Globus pallidus (tissue), 1 donor: ENCODE data around the gene SOX5.
A peak's percentile ranks its signal among the peaks of the same experiment; 100 is the strongest.

Experiments used
- DNase-seq: peaks from one replicate; pipeline ENCODE4 v3.0.0-alpha.2; 2015; ENCODE audit warnings: low spot score

SOX5 gene

DNA sequence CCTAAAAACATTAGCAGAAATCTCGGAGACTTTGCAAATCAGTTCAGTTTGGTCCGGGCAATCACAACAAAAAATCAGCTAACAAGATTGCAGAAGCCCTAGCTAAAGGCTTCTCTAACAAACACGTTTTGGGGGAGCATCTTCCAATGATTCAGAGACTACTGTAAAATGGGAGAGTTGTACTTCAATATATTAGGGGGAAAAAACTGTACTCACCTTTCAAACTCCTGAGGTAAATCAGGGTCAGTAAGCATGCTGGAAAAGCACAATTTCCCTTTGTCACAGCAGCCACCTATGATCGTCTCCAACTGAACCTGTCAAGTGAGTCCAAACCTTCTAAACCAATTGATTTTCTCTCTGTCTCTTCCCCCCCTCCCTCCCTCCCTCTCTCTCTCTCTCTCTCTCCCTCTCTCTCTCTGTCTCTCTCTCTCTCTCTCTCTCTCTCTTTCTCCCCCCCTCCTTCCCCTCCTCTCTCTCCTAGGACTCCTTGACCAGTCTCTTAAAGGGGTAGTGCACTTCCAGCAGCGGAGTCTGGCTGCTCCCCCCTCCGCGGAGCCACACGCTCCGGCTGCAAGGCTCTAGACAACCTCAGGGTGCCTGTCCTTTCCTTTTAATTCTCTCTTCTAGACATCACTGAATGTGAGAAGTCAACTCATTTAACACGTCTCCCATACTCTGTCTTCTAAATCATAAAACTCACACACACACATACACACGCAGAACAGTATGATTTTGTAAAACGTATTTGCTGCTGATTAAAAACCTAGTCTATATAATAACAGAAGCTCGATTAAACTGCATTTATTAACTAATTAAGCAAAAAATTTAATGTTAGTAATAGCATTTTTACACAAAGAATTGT is at the start of gene SOX5:
Gene SOX5, minus strand, starts transcription at position 323 of the 862 bp plus-strand sequence. Its CDS starts 69 bp downstream, at position 254.
- peak; percentile 64 for DNase-seq

DNA sequence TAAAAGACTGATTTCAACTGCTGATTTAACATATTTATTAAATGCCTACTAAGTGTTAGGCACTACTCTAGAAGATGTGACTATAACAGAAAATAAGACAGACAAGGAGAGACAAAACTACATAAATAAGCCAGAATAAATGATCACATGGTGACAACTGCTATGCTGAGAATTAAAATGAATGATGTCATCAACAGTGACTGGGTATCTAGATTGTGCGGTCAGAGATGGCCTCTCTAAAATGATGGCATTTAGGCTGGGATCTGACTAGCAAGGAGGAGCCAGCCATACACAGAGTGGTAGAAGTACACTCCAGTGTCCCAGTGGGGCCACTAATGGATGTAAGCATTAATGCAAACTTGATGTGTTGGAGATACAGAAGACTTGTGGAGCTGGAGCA is 37.6 kb upstream of the SOX5 start:
- no peak for DNase-seq

DNA sequence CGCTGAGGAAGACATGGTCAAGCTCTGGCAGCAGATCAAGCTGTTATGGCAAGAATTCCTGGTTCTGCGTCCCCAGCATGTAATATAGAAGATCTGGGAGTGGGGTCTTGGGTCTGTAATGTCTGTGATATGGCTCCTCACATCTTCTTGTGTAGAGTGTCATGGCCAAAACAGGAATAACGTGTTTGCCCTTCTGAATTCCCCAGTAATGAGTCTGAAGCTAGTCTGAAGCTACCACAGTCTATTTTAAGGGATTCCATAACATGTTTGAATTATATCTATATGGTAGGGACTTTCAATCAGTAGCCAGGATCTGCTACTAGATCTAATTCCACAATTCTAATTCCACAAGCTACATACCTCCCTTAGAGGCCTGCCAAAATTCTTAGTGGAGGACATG is 31.4 kb upstream of the SOX5 start:
- DNase-seq, result no peak

DNA sequence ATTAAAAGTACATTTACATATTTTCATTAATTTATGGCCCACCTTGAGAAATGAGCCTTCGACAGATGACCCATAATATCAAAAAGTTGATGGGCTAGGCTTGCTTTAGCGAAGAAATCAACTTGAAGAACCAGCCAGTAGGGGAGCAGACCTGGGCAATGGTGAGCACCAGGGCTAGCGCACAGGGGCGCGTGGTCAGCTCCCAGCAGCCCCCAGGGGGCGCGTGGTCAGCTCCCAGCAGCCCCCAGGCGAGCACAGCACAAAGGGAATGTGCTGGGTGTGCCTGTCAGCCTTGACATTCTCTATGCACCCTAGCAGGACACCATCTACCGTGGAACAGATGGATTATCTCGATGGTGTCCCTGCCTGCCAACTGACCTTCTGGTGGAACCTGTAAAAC is 15.3 kb upstream of the SOX5 start:
- no peak for DNase-seq

DNA sequence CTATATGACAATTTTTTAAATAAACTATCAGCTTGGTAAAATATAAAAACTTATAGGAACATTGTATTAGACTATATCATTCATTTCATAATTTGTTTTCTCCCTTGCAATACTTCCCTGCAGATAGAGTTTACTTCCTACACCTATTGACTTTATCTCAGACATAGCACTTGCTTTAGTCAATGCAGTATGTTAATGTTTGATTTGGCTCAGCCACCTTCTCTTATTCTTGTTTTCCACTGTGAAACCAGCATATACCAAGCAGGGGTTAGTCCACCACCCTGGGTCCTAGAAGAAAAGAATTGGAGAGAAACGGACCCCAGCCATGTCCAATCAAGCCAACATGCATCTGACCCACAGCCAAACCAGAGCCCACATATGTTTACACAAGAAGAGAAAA is 10.4 kb upstream of the SOX5 start:
- DNase-seq, result no peak

DNA sequence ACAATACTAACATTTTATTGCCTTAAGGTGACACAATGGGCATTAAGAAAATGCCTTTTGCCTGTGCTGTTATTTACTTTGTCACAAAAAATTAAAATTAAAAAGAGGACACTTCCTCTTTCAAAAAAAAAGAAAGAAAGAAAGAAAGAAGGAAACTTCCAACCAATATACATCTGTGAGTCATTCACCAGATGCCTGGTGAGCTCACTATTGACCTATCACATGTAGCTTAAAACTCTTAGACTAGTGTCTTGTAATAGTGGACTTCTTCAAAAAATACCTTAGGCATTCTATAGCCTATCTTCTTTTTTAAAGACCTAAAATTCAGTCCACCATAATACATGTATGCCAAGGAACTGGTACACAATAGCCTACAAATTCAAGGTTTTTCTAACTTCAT is 4.9 kb upstream of the SOX5 start:
- DNase-seq, result no peak

DNA sequence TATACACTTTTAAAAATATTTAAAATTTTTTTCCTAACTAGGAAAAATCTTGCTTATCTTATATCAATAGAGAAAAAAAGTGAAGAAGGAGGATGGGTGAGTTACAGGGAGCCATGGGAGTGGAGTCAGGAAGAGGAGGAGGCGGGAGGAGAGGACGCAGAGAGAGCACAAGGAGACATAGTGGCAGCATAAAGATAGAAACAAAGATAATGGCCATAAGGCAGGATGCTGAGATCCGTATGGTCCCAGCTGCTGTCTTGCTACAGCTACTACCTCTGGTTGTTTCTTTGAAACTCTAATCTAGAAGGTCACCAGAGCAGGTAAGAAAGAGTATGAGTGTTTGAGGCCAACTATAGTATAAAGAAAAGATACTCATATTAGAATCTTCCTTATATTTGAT is 2.6 kb upstream of the SOX5 start:
- DNase-seq, result no peak

DNA sequence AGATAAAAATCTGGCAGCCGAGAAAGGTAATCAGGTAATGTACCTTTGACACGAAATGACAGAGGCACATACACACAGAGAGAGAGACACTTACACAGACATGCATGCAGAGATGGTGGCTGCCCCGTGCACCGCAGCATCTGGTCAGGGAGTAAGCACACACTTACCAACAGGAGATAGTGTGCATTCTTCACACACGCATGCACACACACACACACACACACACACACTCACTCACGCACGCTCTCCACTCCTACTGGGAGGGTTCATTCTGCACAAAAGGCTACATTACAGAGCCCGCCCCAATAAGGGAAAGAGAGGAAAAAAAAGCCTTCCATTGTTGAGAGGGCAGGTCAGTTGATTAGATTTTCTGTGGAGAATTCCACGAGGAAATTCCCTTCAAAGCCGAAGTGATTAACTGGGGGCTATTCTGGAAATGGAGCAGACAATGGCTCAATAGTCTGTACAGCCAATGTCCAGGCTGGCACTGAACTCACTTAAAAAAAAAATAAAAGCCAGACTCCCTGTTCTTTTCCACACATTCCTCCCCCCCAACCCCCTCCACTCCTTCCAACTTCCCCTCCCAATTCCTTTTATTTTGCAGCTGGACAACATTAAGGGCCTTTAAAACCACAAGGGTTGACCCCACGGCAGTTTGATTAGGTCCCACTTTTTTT is 1.4 kb upstream of the SOX5 start:
- peak; percentile 16 for DNase-seq

DNA sequence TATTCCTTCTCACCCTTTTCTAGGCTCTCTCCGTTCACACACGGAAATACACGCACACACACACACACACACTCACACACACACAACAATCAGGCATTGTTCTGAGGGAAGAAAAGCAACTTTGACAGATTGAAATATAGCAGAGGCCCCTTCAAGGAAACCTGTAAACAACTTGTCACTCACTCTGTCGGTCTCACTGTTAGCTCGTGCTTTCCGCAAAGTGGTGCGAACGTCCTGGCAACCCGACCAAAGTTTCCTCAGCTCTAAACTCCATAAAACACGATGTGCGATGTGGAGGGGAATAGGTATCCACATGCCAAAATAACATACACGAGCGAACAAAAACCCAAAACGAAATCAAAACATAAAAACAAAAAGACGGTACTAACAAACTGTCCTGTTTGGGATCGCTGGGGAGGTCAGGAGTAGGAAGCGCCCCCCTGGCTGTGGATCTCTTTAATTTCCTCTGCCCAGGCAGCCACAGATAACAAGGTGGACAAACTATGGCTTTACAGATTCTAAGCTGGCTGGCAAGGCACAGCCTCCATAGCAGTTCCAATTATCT is 822 bp upstream of the SOX5 start:
- peak; percentile 39 for DNase-seq

DNA sequence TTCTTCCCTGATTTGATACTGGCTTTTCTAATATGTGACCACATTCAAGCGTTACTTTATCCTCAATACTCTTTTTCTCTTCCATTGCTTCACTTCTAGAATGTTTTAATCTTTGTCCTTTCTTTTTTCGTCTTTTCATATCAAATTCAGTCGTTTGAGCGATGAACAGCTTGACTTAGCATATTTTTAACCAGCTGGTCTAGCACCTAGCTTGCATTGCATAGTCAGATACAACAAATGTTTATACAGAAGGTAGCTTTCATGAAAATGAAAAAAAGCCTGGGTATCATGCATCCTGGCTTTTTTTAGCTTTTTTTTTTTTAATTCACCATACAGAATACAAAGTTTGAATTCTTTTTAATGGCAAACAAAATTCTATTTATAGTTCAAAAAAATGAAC is 1.2 kb downstream of the SOX5 start:
- no peak for DNase-seq

DNA sequence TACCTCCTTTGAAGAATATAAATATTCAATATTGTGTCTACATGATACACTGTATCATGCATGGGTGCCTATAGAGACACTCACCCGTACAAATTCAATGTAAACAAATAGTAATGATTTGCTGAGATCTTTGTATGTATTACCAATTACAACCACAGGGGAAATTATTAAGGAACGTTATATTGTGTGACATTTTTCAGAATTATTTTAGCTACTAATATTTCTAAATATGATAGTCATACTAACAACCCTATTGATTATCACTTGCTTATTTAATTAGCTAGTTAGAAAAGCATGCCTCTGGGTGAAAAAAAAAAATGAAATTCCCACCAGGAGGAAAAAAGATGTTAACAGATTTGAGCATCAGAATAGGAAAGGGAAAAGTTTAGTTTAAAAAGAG is 2.1 kb downstream of the SOX5 start:
- DNase-seq, result no peak

DNA sequence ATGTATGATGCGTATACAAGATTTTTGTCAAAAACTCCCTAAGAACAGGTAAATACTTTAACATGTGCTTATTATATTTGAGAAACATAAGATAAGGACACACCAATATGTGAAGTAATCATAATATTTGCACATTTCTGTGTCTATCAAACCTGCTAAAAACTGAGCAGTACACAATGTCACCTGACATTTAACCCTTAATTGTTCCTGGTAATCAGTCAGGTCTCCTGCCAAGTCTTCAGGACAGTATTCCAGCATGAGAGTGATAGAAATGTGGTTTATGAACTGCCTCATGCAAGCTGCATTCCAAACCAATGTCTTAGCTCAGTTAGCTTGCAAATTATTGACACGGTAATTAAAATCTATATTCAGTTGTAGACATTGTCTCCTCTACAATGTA is 4.2 kb downstream of the SOX5 start:
- DNase-seq, result no peak

DNA sequence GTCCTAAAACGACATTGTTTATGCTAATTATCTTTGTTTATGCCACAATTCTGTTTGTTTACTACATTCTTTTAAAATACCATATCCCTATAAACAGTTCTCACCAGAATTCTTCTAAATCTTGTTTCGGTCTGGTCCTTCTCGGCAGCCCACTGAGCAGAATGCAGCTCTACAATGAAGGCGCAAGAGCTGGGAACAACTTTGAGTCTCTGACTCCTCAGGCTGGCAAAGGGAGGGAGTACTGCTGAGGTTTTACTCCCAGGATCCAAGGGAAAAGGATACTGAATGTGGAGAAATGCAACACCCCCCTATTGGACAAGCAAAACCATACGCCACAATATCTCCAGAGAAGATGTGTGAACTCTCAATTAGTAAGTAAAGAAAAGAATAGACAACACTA is 5.4 kb downstream of the SOX5 start:
- peak; percentile 16 for DNase-seq

DNA sequence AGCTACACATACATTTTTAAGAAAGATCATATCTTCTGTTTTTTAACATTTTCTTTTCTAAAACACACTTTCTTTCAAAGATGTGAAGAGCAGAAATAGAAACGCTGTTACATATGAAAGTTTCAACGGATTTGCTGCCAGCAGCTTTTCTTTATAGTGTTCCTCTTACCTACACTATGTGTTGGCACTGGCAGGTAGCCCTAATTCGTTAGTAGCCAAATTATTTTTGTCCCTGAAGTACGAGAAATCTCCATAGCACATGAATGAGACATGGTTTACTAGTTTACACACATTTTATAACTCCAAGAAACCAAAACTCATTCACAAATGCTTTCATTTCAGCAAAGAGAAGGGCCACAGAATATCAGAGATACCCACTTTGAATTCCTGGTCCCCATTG is 6.6 kb downstream of the SOX5 start:
- no peak for DNase-seq

DNA sequence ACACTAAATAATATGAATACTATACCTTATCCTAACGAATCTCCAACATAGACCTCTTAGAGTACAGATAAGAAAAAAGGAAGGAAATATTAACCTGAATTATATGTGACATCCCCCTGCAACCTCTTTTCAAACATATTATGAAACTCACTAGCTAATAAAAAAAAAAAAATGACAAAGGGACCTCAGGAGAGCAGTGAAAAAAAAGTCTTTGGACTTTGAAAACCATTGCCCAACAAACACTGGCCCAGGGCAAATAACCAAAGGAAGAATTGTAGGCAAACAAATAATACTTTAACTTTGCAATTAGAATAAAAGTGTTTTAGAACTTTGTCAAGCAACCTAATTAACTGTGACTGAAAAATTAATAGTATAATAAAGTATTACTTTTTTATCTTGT is 7.7 kb downstream of the SOX5 start:
- DNase-seq, result no peak

DNA sequence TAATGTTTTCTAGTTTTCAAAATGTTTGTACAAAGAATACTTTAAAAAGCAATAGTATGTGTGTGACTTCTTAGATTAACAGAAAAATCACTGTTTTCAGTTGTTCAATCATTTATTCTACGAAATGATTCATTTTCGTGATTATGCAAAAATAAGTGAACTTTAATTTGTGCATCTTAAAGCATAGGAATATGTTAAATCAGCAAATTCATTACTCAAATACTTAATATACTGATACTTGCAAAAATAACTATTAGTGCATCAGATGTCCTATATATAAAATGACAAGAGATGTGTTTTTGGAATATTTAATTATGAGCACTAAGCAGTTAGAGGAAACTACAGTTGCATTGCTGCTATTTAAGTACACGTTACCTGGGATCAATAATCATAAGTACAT is 11.0 kb downstream of the SOX5 start:
- DNase-seq, result no peak

DNA sequence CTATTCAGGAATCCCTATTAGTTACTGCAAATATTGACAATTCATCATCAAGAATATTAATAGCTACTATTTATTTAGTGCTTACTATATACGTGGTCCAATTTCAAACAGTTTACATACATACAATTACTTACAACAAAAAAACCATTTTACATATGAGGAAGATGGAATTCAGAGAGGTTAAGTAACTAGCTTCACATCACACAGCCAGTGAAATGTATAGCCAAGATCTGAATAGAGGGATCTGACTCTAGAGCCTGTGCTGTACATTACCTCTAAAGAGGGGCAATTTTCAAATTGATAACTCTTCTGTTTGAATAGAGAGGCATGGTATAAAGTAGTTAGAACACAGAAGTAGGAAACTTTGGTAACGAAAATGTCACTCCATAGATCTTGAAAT is 18.3 kb downstream of the SOX5 start:
- no peak for DNase-seq

DNA sequence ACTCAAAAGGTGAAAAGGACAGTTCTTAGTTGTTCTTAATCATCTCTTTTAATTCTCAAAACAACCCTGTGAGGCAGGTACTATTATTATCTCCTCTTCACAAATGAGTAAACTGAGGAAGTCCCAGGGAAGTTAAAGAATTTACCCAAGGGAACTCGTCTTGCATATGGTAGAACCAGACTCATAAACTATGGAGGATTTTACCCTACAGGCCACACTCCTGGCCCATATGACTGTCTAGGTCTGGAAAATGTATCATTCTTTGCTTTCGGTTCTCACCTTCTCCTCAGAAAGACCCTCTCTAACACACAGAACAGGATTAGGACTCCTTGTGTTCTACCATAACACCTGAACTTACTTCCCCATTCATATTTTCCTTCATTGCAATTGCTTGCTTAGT is 18.9 kb downstream of the SOX5 start:
- no peak for DNase-seq

DNA sequence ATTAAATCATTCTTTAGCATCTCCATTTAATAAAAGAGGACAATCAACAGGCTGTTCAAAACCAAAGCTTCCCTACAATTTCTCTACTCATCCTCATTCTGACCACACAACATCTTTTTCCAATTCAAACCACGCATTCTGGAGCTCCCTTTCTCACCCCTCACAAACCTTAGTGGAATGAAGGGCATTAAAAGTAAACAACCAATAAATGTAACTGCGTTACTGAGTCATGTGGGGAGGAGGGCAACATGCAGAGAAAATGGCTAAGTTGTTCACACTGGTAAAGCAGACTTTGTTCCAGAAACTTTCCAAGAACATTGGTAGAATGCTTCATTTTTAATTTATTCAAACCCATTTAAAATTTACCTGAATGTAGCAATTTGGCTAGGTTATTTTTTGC is 19.6 kb downstream of the SOX5 start:
- DNase-seq, result no peak

DNA sequence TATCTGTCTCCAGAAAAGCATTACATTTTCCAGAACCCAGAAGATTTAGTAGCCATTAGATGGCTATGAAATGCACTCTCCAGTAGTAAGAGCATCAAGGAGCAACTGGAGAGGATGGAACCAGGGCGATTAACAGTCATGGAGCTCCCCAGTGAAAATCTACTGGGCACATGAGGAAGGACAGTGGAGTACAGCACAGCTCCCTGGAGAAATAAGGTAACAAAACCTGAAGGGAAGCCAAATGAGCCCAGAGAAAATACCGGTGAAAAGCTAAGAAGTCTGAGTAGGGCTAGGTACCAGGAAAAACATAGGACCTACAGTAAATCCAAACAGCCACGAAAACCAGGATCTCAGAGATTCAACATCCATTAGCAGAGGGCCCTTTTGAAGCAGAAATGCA is 21.6 kb downstream of the SOX5 start:
- no peak for DNase-seq

DNA sequence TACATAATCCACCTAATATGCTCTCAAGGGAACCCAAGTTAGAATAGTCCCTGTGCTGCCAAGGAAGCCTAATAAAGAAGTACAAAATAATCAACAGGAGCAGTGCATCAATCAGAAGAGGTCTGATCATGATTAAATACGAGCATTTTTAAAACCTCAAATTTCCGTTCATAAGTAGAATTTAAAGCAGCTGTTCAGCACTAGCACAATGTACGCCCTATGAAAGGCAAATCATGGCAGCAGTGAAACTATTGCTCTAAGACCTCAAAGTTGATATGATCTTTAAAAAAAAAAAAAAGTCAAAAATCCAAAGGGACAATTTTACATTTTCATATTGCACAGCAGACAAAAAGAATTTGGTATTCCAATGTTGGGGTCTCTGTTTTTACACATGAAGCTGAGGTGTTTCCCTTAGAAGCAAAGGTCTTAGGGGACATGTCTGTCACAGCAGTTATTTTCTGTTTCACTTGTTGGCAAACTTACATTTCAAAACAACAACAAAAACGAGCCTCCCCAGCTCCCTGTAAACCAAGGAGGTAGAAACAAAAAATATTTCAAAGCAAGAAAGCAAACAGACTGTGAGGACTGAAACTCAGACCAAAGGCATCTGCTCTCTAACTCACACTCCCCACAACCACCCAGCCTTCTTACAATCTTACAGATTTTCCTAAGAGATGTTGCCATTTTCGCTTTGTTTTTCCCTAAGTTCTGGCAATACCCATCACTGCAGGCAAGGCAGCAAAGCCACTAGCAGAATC is 28.2 kb downstream of the SOX5 start:
- DNase-seq, result peak; percentile 9

DNA sequence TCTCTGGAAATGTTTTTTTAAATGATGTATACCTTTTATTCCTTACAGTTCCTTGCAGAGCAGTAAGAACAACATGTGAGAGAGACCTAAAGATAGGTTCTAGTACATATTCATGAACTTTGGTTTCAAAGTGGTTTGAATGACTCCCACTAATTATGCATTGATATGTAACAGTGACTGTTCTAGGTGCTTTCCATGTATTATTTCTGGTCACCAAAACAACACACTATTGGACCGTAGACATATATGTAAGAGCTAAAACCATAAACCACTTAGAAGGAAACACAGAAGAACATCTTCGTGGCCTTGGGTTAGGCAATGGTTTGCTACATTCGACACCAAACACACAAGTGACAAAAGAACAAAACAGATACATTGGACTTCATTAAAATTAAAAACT is 37.9 kb downstream of the SOX5 start:
- DNase-seq, result no peak

DNA sequence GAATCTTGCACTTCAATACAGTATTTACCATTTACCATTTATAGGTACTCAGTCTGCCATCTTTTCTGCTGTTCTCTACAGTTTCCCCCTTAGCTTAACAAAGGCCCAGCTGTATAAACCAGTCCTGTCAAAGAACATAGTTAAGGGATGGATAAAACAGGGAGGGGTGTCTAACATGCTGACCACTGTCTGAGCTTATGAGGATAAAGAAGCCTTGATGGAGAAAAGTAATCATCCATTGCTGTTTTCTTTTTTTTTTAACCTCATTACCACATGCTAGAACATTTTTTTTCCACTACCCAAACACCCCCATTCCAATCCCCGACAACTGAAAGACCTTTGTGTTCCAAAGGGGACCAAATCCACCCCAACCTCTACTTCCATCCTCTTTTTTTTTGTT is 39.9 kb downstream of the SOX5 start:
- no peak for DNase-seq
